ENCODE data around the gene GPATCH2. TPM values are rescaled to one million over a fixed set of nuclear protein-coding genes. Genes with fewer than 3 reads are reported as not detected.

Gene GPATCH2
- total and polyA plus RNA-seq, 10 of the 15 experiments (the other 5 are each of a cell fraction or from before 2014, with no cell fraction given), result 3.2 to 12.2 (median 5.4) TPM

GRCh38 chr1:217465102-217465501, 165.8 kb downstream of the GPATCH2 start:
- POLR2A ChIA-PET, result no interaction called here
- BruUV-seq (replicated peaks), result no TSS peak
- TF ChIP-seq REST (IDR thresholded peaks at IDR 0.05; ENCODE audit: low read depth, low read length) (no peak), ZNF592 (IDR thresholded peaks at IDR 0.05) (no peak), NFYB (IDR thresholded peaks at IDR 0.05; ENCODE audit: insufficient read depth, low read depth, low read length) (no peak), ZNF24 (IDR thresholded peaks at IDR 0.05) (no peak), ZSCAN29 (IDR thresholded peaks at IDR 0.05) (no peak), ZNF207 (IDR thresholded peaks at IDR 0.05; ENCODE audit: borderline replicate concordance) (no peak), EZH2 (IDR thresholded peaks at IDR 0.05; ENCODE audit: borderline replicate concordance, control insufficient read depth, low read depth, low read length) (no peak), SUPT20H (IDR thresholded peaks at IDR 0.05; ENCODE audit: borderline replicate concordance, control insufficient read depth, low read depth, low read length) (no peak), ATF2 (IDR thresholded peaks at IDR 0.05; ENCODE audit: low read length) (no peak), POLR2AphosphoS2 (IDR thresholded peaks at IDR 0.05; ENCODE audit: low read depth, low read length) (no peak), NKRF (conservative IDR thresholded peaks at IDR 0.05) (no peak)

More at GRCh38 chr1:217465102-217465501, 165.8 kb downstream of the GPATCH2 start:
- Histone ChIP-seq H3K79me2 (ENCODE audit: control insufficient read depth, insufficient read depth, low read length) (no peaks in the 10 kb centered on the region), H3K9me3 (replicated peaks; ENCODE audit: control insufficient read depth, insufficient read depth, low read length) (peaks cover 2% of the 10 kb centered on the region; the same call in 1 of the 3 replicates), H3K4me1 (ENCODE audit: control insufficient read depth, insufficient read depth, low read length) (no peaks in the 10 kb centered on the region), H3K9ac (ENCODE audit: control insufficient read depth, insufficient read depth, low read length) (no peak overlapping the region), H4K20me1 (ENCODE audit: control insufficient read depth, insufficient read depth) (no peaks in the 10 kb centered on the region), H2AFZ (ENCODE audit: control insufficient read depth, low read depth, low read length) (no peak overlapping the region), H3K4me2 (ENCODE audit: control insufficient read depth, insufficient read depth) (no peak overlapping the region), H3K36me3 (ENCODE audit: control insufficient read depth in 2 of 2, insufficient read depth in 2 of 2, low read length in 1 of 2) (no peaks in the 10 kb centered on the region), H3K27me3 (replicated peaks in 1 of 2; ENCODE audit: control insufficient read depth in 2 of 2, insufficient read depth in 2 of 2, low read length in 1 of 2) (no peaks in the 10 kb centered on the region), H3K4me3 (no peak overlapping the region), H3K27ac (ENCODE audit: control insufficient read depth, insufficient read depth) (no peak overlapping the region)
- 94% methylated on average over 1 of the region's 1 CpG for WGBS (ENCODE audit: insufficient coverage, insufficient replicate concordance, low lambda C conversion rate, missing lambda C conversion rate)
- CTCF ChIA-PET, result no interaction called here
- DNase-seq (ENCODE audit: low read depth, low spot score) (no peak), ATAC-seq (no peak), FAIRE-seq (no peak)
- intact Hi-C loops (cut with micrococcal nuclease; ENCODE audit: unreplicated experiment), result no loop called here
- RAD21 ChIA-PET (ENCODE audit: unreplicated experiment), result no interaction called here
- SMC1A ChIA-PET (ENCODE audit: uncharacterized antibody, unreplicated experiment), result no interaction called here
- in situ Hi-C loops (cut with MboI), result no loop called here

Data from GM12878 (cell line).